Forelimb muscle (tissue), 1 donor: ENCODE data around the gene MED8. TPM values are rescaled to one million over a fixed set of nuclear protein-coding genes. Genes with fewer than 3 reads are reported as not detected.

Source experiments
- DNase-seq: peaks from one replicate; pipeline ENCODE4 v3.0.0-alpha.2; 2013; ENCODE audit warnings: low read depth
- polyA plus RNA-seq: library from polyadenylated mRNA; unstranded; fragments of 120-200 nt; gene quantifications from one replicate; pipeline ENCODE4 v1.2.1, GENCODE V29; 2013; ENCODE audit not compliant: insufficient read length

Gene MED8
- polyA plus RNA-seq, 1 donor = 20.0 TPM

DNA sequence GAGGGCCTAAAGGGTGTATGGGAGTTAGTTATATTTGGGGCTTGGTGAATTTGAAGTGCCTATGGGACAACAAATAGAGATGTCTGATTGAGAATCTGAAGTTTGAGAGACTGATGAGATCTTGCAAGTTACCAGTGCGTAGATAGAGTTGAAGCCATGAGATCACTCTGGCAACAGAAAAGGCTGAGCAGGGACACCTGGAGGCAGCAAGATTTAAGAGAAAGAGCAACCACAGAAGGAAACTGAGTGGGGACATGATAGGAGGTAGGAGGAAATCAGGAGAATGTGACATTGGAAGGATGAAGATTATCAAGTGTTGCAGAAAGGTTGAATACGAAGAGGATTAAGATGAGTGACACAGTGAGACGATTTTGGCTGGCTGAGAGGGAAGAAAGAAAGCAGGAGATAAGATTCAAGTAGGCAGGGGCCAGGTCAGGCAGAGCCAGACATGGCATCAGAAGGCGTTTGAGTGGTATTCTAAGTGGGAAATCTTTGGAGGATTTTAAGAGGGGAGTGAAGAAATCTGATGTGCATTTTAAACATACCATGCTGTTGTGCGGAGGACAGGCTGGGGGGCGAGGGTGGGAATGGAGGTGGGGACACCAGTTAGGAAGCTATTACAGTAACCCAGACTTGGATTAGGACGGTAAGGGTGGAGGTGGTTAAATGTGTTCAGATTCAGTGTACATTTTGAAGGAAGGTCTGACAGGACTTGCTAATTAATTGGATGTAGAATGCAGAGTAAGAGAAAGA, 55.0 kb downstream of the MED8 start:
- DNase-seq = no peak

Other genes with a start within 250 kb of the MED8 start
- gene EBNA1BP2, start 217.5 kb downstream of the MED8 start, polyA plus RNA-seq = 31.7 TPM
- gene CFAP57, start 217.5 kb downstream of the MED8 start, polyA plus RNA-seq = 0.08 TPM
- not detected for gene TMEM125, start 119.8 kb downstream of the MED8 start, polyA plus RNA-seq
- not detected for gene C1orf210, start 104.2 kb downstream of the MED8 start, polyA plus RNA-seq
- gene TIE1, start 88.8 kb downstream of the MED8 start, polyA plus RNA-seq = 42.5 TPM
- 0.22 TPM for gene MPL, start 52.0 kb downstream of the MED8 start, polyA plus RNA-seq
- 14.3 TPM for gene CDC20, start 30.8 kb downstream of the MED8 start, polyA plus RNA-seq
- gene ELOVL1, start 21.8 kb downstream of the MED8 start, polyA plus RNA-seq = 30.1 TPM
- gene SZT2, start 99 bp upstream of the MED8 start, polyA plus RNA-seq = 14.5 TPM
- gene HYI, start 64.1 kb upstream of the MED8 start, polyA plus RNA-seq = 18.3 TPM
- gene PTPRF, start 141.1 kb upstream of the MED8 start, polyA plus RNA-seq = 10.4 TPM